HG02610 (cell line): ENCODE data around the gene DGKQ.
A peak's percentile ranks its signal among the peaks of the same experiment; 100 is the strongest.
"Not testable (repeated sequence)": the region's sequence is repeated elsewhere in the genome, so short reads cannot be mapped to it uniquely, and the experiment has no call there.

Source experiments
- ATAC-seq: cut with Tn5 transposase; IDR thresholded peaks from one replicate; pipeline ENCODE4 v1.9.1; 2021; ENCODE audit warnings: mild to moderate bottlenecking, moderate library complexity; ENCODE audit not compliant: unreplicated experiment

Gene DGKQ

GRCh38 chr4:1011022-1011665 lies 37.8 kb upstream of the DGKQ start, which contains the start of gene FGFRL1:
Gene FGFRL1 (plus strand): TSS chr4:1011626. CDS start chr4:1012486, 860 bp downstream.
- ATAC-seq = peak; percentile 27

- peak; percentile 11 for ATAC-seq
Observed at GRCh38 chr4:1010395-1011021, 37.1 kb upstream of the DGKQ start.

GRCh38 chr4:1009542-1010394 lies 36.4 kb upstream of the DGKQ start:
- ATAC-seq = peak; percentile 28

- ATAC-seq = no peak
Observed at GRCh38 chr4:1008840-1009541, 35.6 kb upstream of the DGKQ start.

- ATAC-seq = no peak
Observed at GRCh38 chr4:1006856-1007255, 33.5 kb upstream of the DGKQ start.

GRCh38 chr4:1004557-1005485 lies 31.5 kb upstream of the DGKQ start:
- ATAC-seq = no peak

GRCh38 chr4:1004071-1004418 lies 30.7 kb upstream of the DGKQ start:
- no peak for ATAC-seq

- ATAC-seq = no peak
Observed at GRCh38 chr4:1003271-1004070, 30.1 kb upstream of the DGKQ start.

- no peak for ATAC-seq
Observed at GRCh38 chr4:1002631-1003251, 29.4 kb upstream of the DGKQ start.

- no peak for ATAC-seq
Observed at GRCh38 chr4:1002131-1002630, 28.8 kb upstream of the DGKQ start.

GRCh38 chr4:1001561-1002130 lies 28.3 kb upstream of the DGKQ start:
- ATAC-seq = no peak

- ATAC-seq = no peak
Observed at GRCh38 chr4:1000686-1001260, 27.4 kb upstream of the DGKQ start.

- ATAC-seq = no peak
Observed at GRCh38 chr4:999882-1000425, 26.6 kb upstream of the DGKQ start.

- not testable (repeated sequence) for ATAC-seq
Observed at GRCh38 chr4:999240-999863, 26.0 kb upstream of the DGKQ start.

- ATAC-seq = no peak
Observed at GRCh38 chr4:998096-998691, 24.8 kb upstream of the DGKQ start.

- ATAC-seq = no peak
Observed at GRCh38 chr4:997375-998071, 24.2 kb upstream of the DGKQ start.
